ENCODE results near the gene ZNF136. TPM values are rescaled to one million over a fixed set of nuclear protein-coding genes. Genes with fewer than 3 reads are reported as not detected.

ZNF136 gene
- total and polyA plus RNA-seq, 9 of the 15 experiments (the other 6 are each of a cell fraction or from before 2014, with no cell fraction given), result 1.0 to 5.3 (median 3.1) TPM

GRCh38 chr19:12133069-12133468 is 29.8 kb upstream of the ZNF136 start (continued):
- TF ChIP-seq ZNF384 (IDR thresholded peaks at IDR 0.05; ENCODE audit: low read depth, low read length) (no peak), BRD4 (IDR thresholded peaks at IDR 0.05) (no peak)

DNA sequence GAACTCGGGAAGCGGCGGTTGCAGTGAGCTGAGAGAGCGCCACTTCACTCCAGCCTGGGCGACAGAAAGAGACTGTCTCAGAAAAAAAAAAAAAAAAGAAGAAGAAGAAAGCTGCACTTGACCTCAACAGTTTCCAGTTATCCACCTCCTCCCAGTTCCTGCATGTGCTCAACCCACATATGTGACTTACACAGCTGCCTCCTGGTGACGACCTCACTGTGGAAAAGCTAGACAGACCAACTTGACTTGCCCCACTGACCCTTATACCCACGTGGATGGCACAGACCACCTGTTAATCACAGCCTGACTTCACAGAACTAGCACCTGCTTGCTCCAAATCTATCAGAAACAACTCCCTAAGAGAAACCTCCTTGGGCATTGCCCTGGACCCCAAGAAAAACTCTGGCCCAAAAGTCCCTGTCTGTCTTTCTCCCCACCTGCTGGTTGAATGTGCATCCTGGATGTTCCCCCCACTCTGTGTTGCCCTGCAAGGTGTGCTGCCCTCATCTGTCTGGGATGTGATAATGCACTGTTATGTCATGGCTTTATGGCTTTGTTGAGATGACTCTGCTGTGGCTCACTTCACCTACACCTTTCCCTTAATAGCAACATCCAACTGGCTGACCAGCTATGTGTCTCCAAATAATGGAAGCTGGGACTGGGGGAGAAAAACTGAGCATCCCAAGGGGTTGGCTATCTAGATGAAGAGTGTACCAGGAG is 25.5 kb upstream of the ZNF136 start:
- H3K9me1 ChIP-seq (ENCODE audit: control insufficient read depth, insufficient read depth, low read length), result no peaks in the 10 kb centered on the region
- in situ Hi-C loops (cut with MboI) (no loop called here), intact Hi-C loops (cut with micrococcal nuclease) (no loop called here)
- H3K4me1 ChIP-seq (replicated peaks in 1 of 2; ENCODE audit: control insufficient read depth in 2 of 2, insufficient read depth in 2 of 2, low read length in 2 of 2), result peaks cover 5 to 12% of the 10 kb centered on the region in 2 experiments; a peak in 4 of 5 replicates
- BruUV-seq (replicated peaks), result no TSS peak
- no peaks in the 10 kb centered on the region for H3K27me3 ChIP-seq (ENCODE audit: control insufficient read depth in 2 of 2, insufficient read depth in 2 of 2, low read length in 2 of 2)
- H3K27ac ChIP-seq (ENCODE audit: extremely low read depth, low read depth, low read length), result no peak overlapping the region
- no peaks in the 10 kb centered on the region for H4K20me1 ChIP-seq (replicated peaks; ENCODE audit: control insufficient read depth, insufficient read depth, low read length)
- WGBS (ENCODE audit: insufficient coverage, low coverage, missing lambda C conversion rate), result 60% methylated on average over 6 of the region's 7 CpGs
- POLR2A ChIA-PET, result interaction anchor here (0.6 kb wide), 1 partner anchor 46 kb away, joined by 3 read pairs; no protein-coding TSS in a partner anchor
- ATAC-seq (peak; percentile 24; the same call in 1 of the 3 replicates), FAIRE-seq (peak; percentile 79), DNase-seq (ENCODE audit: extremely low read depth in 1 of 4, low spot score in 3 of 4) (peak in 3 of 4 experiments; percentile 13 to 35 (median 18))
- peaks cover 27% of the 10 kb centered on the region; the same call in 2 of the 3 replicates for H3K36me3 ChIP-seq (ENCODE audit: control insufficient read depth, insufficient read depth, low read length)
- no peak overlapping the region for H3K4me3 ChIP-seq
- H2AFZ ChIP-seq (ENCODE audit: low read depth, low read length), result no peak overlapping the region
- H3K79me2 ChIP-seq (ENCODE audit: control insufficient read depth, insufficient read depth, low read length), result no peaks in the 10 kb centered on the region; the same call in 2 of the 3 replicates
- peaks cover 11% of the 10 kb centered on the region for H3K9me3 ChIP-seq (replicated peaks; ENCODE audit: control insufficient read depth, insufficient read depth, low read depth, low read length)
- no peak overlapping the region for H3K9ac ChIP-seq (ENCODE audit: insufficient read depth in 1 of 2, low read depth in 2 of 2, low read length in 2 of 2)
- CTCF ChIA-PET (ENCODE audit: low intra/inter-chr PET ratio), result interaction anchor here (1.0 kb wide), 1 partner anchor 256 kb away, joined by 4 read pairs; no protein-coding TSS in a partner anchor
- H3K4me2 ChIP-seq (ENCODE audit: insufficient read depth, low read length), result no peak overlapping the region
- no peak for TF ChIP-seq NR1H2 (CRISPR knock-in tag; IDR thresholded peaks at IDR 0.05)
- TF ChIP-seq, protein P1, sequence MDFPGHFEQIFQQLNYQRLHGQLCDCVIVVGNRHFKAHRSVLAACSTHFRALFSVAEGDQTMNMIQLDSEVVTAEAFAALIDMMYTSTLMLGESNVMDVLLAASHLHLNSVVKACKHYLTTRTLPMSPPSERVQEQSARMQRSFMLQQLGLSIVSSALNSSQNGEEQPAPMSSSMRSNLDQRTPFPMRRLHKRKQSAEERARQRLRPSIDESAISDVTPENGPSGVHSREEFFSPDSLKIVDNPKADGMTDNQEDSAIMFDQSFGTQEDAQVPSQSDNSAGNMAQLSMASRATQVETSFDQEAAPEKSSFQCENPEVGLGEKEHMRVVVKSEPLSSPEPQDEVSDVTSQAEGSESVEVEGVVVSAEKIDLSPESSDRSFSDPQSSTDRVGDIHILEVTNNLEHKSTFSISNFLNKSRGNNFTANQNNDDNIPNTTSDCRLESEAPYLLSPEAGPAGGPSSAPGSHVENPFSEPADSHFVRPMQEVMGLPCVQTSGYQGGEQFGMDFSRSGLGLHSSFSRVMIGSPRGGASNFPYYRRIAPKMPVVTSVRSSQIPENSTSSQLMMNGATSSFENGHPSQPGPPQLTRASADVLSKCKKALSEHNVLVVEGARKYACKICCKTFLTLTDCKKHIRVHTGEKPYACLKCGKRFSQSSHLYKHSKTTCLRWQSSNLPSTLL (IDR thresholded peaks at IDR 0.05), result no peak
- no peak for TF ChIP-seq ZNF655 (CRISPR knock-in tag; IDR thresholded peaks at IDR 0.05)
- no peak for TF ChIP-seq ZNF212 (CRISPR knock-in tag; IDR thresholded peaks at IDR 0.05)
- TF ChIP-seq HNRNPL (IDR thresholded peaks at IDR 0.05; ENCODE audit: low read depth, low read length), result no peak
- no peak for TF ChIP-seq HNRNPK (IDR thresholded peaks at IDR 0.05; ENCODE audit: low read depth, low read length, poor library complexity, severe bottlenecking)
- TF ChIP-seq SIX5 (IDR thresholded peaks at IDR 0.05; ENCODE audit: borderline replicate concordance in 1 of 2, insufficient read depth in 1 of 2, low read depth in 1 of 2, low read length in 2 of 2), result no peak
- no peak for TF ChIP-seq ZNF583 (CRISPR knock-in tag; IDR thresholded peaks at IDR 0.05)
- TF ChIP-seq ARID1B (IDR thresholded peaks at IDR 0.05), result no peak
- no peak for TF ChIP-seq DMBX1 (CRISPR knock-in tag; IDR thresholded peaks at IDR 0.05; ENCODE audit: borderline replicate concordance)
- no peak for TF ChIP-seq E2F4 (CRISPR knock-in tag; IDR thresholded peaks at IDR 0.05; ENCODE audit: low read depth)

Measured in K562 (cell line).